ENCODE results near the gene PPP1R14B. TPM values are rescaled to one million over a fixed set of nuclear protein-coding genes. Genes with fewer than 3 reads are reported as not detected.

The PPP1R14B gene
- total and polyA plus RNA-seq, 2 of the 13 experiments (the other 11 are each of a cell fraction or from before 2014, with no cell fraction given): 110 to 148 TPM

DNA sequence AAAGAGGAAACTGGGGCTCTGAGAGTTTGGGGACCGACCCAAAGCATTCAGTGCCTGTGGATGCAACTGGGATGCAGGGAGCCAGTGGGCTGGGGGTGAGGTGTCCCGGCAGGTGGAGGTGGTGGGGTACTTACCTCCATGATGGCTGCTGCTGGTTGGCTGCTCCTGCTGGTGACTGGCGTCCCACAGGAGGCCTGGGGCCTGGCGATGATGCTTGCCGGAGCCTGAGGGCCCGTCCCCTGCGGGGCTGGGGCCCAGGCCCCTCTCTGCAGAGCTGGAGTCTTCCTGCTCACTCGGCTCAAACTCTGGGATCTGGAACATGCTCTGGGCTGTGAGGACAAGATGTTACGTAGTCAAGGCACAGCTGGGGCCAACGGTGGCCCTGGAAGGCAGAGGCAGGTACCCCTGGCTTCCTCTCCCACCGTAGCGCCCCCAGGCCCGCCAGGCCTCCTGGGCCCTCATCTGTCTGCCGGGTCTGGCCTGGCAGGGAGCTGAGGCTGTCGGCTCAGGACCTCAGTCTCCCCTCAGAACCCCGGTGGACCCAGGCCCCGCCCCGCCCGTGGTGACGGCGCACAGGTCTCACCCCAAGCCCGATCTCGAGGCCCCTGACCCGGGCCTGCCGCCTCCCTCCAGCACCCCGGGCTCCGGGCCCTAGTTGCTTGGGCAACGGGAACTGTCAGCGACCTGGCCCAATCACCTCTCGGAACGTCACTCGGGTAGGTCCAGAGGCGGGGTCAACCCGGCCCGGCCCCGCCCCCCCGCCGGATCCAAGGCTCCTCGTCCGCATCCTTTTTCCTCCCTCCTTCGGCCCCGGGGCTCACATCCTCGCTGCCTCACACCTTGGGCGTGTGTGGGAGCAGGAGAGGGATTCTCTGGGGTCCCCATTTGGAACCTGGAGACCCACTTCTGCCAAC, 37.6 kb upstream of the PPP1R14B start, which contains the start of gene BAD (continued):
- TF ChIP-seq, protein P1, sequence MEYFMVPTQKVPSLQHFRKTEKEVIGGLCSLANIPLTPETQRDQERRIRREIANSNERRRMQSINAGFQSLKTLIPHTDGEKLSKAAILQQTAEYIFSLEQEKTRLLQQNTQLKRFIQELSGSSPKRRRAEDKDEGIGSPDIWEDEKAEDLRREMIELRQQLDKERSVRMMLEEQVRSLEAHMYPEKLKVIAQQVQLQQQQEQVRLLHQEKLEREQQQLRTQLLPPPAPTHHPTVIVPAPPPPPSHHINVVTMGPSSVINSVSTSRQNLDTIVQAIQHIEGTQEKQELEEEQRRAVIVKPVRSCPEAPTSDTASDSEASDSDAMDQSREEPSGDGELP (IDR thresholded peaks at IDR 0.05; ENCODE audit: borderline replicate concordance, low read depth): peak; percentile 13; the same call in 1 of the 2 replicates
- TF ChIP-seq POLR2G (IDR thresholded peaks at IDR 0.05; ENCODE audit: low read depth, low read length): peak; percentile 52
- TF ChIP-seq SATB2 (CRISPR knock-in tag; IDR thresholded peaks at IDR 0.05): 0 out of 2 replicates have a peak, but pooled peaks have one; percentile 28
- TF ChIP-seq GATAD1 (CRISPR knock-in tag; IDR thresholded peaks at IDR 0.05): peak; percentile 25; the same call in 1 of the 2 replicates
- TF ChIP-seq PBX3 (CRISPR knock-in tag; IDR thresholded peaks at IDR 0.05; ENCODE audit: borderline replicate concordance): peak; percentile 44; the same call in 1 of the 2 replicates
- TF ChIP-seq ZNF772 (CRISPR knock-in tag; IDR thresholded peaks at IDR 0.05): no peak
- TF ChIP-seq CREB1 (IDR thresholded peaks at IDR 0.05): peak; percentile 83
- peak; percentile 93 for TF ChIP-seq CREB1 (CRISPR knock-in tag; IDR thresholded peaks at IDR 0.05)
- peak; percentile 37; the same call in 1 of the 2 replicates for TF ChIP-seq ELF1 (CRISPR knock-in tag; IDR thresholded peaks at IDR 0.05)
- TF ChIP-seq ZNF563 (CRISPR knock-in tag; IDR thresholded peaks at IDR 0.05): 0 out of 2 replicates have a peak, but pooled peaks have one; percentile 43
- 0 out of 2 replicates have a peak, but pooled peaks have one; percentile 20 for TF ChIP-seq ZBTB39 (CRISPR knock-in tag; IDR thresholded peaks at IDR 0.05)
- no peak for TF ChIP-seq ZNF430 (CRISPR knock-in tag; IDR thresholded peaks at IDR 0.05)
- 0 out of 2 replicates have a peak, but pooled peaks have one; percentile 2 for TF ChIP-seq ZNF746 (CRISPR knock-in tag; IDR thresholded peaks at IDR 0.05)
- TF ChIP-seq ZNF460 (CRISPR knock-in tag; IDR thresholded peaks at IDR 0.05; ENCODE audit: borderline replicate concordance): 0 out of 2 replicates have a peak, but pooled peaks have one; percentile 16
- TF ChIP-seq, protein P2, sequence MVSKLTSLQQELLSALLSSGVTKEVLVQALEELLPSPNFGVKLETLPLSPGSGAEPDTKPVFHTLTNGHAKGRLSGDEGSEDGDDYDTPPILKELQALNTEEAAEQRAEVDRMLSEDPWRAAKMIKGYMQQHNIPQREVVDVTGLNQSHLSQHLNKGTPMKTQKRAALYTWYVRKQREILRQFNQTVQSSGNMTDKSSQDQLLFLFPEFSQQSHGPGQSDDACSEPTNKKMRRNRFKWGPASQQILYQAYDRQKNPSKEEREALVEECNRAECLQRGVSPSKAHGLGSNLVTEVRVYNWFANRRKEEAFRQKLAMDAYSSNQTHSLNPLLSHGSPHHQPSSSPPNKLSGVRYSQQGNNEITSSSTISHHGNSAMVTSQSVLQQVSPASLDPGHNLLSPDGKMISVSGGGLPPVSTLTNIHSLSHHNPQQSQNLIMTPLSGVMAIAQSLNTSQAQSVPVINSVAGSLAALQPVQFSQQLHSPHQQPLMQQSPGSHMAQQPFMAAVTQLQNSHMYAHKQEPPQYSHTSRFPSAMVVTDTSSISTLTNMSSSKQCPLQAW (CRISPR knock-in tag; IDR thresholded peaks at IDR 0.05): peak; percentile 58; the same call in 1 of the 2 replicates
- no peak for TF ChIP-seq FOSL2 (CRISPR knock-in tag; IDR thresholded peaks at IDR 0.05)
- TF ChIP-seq LCORL (IDR thresholded peaks at IDR 0.05): 0 out of 2 replicates have a peak, but pooled peaks have one; percentile 11
- TF ChIP-seq LCORL (CRISPR knock-in tag; IDR thresholded peaks at IDR 0.05): peak; percentile 48; the same call in 1 of the 2 replicates
- 0 out of 2 replicates have a peak, but pooled peaks have one; percentile 24 for TF ChIP-seq GATA4 (IDR thresholded peaks at IDR 0.05; ENCODE audit: borderline replicate concordance, low read depth)
- TF ChIP-seq ZNF792 (CRISPR knock-in tag; IDR thresholded peaks at IDR 0.05): 0 out of 2 replicates have a peak, but pooled peaks have one; percentile 16
- peak; percentile 12 for TF ChIP-seq AGO2 (optimal IDR thresholded peaks at IDR 0.05; ENCODE audit: low read depth, low read length)
- TF ChIP-seq, protein P3, sequence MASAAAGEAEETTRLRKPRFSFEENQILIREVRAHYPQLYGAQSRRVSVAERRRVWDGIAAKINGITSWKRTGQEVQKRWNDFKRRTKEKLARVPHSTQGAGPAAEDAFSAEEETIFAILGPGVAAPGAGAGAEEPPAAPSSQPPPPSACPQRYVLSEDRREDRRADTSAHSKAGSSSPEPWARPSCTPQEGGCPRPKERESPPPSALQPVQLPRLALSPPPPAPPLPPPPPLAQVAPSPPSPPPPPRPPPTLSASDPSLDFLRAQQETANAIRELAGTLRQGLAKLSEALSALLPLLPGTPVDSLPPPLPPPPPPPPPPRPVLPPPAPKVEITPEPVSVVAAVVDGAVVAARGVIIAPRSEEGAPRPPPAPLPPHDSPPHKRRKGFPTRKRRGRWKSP (CRISPR knock-in tag; IDR thresholded peaks at IDR 0.05): peak; percentile 41; the same call in 1 of the 2 replicates
- TF ChIP-seq KAT7 (CRISPR knock-in tag; IDR thresholded peaks at IDR 0.05; ENCODE audit: borderline replicate concordance): no peak

Data from HepG2 (cell line).